Activated T-helper 2 cell treated with anti-CD3 and anti-CD28 coated beads, Interferon-gamma antibody, Interleukin-2, Interleukin-4, amounts not matched to agents 10 μg/mL and 5 μg/mL and 100 μg/mL, durations not matched to agents 14 hours and 24 hours and 36 hours (primary cell): ENCODE results near the gene ASAP2. TPM values are rescaled to one million over a fixed set of nuclear protein-coding genes. Genes with fewer than 3 reads are reported as not detected.
"Not testable (repeated sequence)": the region's sequence is repeated elsewhere in the genome, so short reads cannot be mapped to it uniquely, and the experiment has no call there.

Experiments used
- DNase-seq: peaks from one replicate; pipeline ENCODE4 v3.0.0; 2021; ENCODE audit warnings: low spot score
- H3K27ac Mint-ChIP-seq: one replicate; pipeline ENCODE4 v1.8.0; 2021; ENCODE audit warnings: mixed read lengths
- H3K27me3 Mint-ChIP-seq: one replicate; pipeline ENCODE4 v1.8.0; 2021; ENCODE audit warnings: low read depth, mixed read lengths
- H3K36me3 Mint-ChIP-seq: one replicate; pipeline ENCODE4 v1.8.0; 2021; ENCODE audit warnings: low read depth, mixed read lengths
- H3K4me1 Mint-ChIP-seq: one replicate; pipeline ENCODE4 v1.8.0; 2021; ENCODE audit warnings: low read depth, mixed read lengths
- H3K4me3 Mint-ChIP-seq: one replicate; pipeline ENCODE4 v1.8.0; 2021; ENCODE audit warnings: low read depth, mild to moderate bottlenecking, moderate library complexity, mixed read lengths
- H3K9me3 Mint-ChIP-seq: one replicate; pipeline ENCODE4 v1.8.0; 2021; ENCODE audit warnings: mixed read lengths
- intact Hi-C: fragments of 100-400 bp; cut with micrococcal nuclease; formaldehyde crosslinking; loops from one replicate; pipeline ENCODE4 v1.15.1; 2023
- total RNA-seq: library from RNA; stranded (reverse); gene quantifications from 2 replicates; pipeline ENCODE4 v1.2.3, GENCODE V29; 2022

The ASAP2 gene
- total RNA-seq, 1 donor from 2014 or later = 0.96 TPM

DNA sequence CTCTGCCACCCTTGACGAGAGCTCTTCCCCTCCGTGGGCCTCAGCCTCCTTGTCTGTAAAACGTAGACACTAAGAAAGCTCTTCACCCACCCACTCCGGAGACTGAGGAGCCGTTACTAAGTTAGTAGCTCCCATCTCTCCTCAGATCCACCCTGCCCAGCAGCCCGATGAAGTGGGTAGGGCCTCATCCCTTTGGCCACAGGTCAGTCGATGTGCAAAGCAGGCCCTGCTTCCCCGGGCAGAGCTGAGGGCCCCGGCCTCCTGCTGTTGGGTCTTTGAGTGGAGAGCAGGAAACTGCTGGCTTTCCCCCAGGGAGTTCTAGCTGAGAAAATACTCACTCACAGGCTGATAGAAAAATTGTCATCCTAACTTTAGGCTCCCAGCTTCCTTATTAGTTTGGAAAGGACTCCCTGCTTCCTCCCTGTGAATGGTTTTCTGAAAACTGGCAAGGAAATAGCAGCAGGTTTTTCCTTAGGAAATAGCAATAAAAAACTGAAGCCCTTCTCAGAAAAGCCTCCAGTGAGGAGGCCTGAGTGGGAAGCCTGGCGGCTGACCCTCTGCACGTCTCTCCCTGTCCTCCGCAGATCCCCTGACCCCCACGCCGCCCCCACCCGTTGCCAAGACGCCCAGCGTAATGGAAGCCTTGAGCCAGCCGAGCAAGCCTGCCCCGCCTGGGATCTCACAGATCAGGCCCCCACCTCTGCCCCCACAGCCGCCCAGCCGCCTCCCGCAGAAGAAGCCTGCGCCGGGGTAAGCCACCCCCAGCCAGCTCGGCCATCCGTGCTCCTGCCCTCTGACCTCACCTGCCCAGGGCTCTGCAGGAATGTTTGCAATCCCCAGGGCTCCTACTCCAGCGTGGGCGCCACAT is 186.5 kb downstream of the ASAP2 start:
- H3K9me3 Mint-ChIP-seq = no peaks in the 10 kb centered on the region
- no peak for DNase-seq
- no peaks in the 10 kb centered on the region for H3K4me1 Mint-ChIP-seq
- intact Hi-C loops = no loop called here
- H3K27ac Mint-ChIP-seq = no peak overlapping the region
- no peaks in the 10 kb centered on the region for H3K27me3 Mint-ChIP-seq
- no peak overlapping the region for H3K4me3 Mint-ChIP-seq
- no peaks in the 10 kb centered on the region for H3K36me3 Mint-ChIP-seq

DNA sequence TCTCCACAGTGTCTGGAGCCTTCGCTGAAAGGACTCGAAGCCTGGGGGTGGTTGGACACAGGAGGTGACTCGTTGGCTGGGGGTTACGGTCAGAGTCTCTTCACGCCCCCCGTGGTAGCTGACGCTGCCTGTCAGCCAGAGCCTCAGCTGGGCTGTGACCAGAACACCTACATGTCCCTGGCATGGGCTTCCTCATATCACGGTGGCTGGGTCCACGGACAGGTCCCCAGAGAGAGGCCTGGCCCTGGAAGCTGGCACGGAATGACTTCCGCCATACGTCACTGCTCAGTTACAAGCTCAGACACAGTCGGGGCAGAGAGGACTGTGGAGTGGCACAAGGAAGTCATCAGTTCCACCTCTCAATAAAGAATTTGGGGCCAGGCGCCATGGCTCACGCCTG is 188.2 kb downstream of the ASAP2 start:
- Mint-ChIP-seq H3K4me1 (no peaks in the 10 kb centered on the region), H3K4me3 (no peak overlapping the region), H3K9me3 (no peaks in the 10 kb centered on the region), H3K36me3 (no peaks in the 10 kb centered on the region), H3K27me3 (no peaks in the 10 kb centered on the region), H3K27ac (no peak overlapping the region)
- DNase-seq = no peak
- intact Hi-C loops = no loop called here

DNA sequence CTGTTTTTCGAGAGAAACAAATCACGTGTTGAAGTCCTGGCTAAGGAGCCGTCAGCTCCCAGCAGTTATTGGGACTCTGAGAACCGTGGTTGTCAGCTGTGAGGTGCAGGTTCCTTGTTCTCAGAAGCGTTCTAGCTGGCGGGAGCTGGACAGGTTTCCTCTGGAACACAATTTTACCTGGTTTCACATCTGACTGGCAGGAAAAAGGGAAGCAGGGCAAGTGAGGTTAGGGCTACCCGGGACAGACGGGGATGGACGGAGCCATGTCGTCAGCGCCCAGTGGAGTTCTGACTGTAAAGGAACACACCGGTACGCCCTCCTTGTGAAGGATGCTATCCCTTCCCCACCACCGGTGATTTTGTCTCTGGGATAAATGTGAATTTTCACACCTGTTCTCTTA is 190.6 kb downstream of the ASAP2 start:
- Mint-ChIP-seq H3K4me1 (no peaks in the 10 kb centered on the region), H3K9me3 (no peaks in the 10 kb centered on the region), H3K36me3 (no peaks in the 10 kb centered on the region), H3K27me3 (no peaks in the 10 kb centered on the region), H3K4me3 (no peak overlapping the region), H3K27ac (no peak overlapping the region)
- intact Hi-C loops = no loop called here
- DNase-seq = no peak

DNA sequence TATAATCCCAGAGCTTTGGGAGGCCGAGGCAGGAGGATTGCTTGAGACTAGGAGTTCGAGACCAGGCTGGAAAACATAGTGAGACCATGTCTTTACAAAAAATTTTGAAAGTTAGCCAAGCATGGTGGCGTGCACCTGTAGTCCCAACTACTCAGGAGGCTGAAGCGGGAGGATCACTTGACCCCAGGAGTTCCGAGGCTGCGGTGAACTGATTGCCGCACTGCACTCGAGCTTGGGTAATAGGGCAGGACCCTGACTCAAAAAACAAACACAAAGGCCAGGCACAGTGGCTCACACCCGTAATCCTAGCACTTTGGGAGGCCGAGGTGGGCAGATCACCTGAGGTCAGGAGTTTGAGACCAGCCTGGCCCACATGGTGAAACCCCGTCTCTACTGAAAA is 191.6 kb downstream of the ASAP2 start:
- H3K4me3 Mint-ChIP-seq, H3K27me3 Mint-ChIP-seq, H3K9me3 Mint-ChIP-seq, H3K4me1 Mint-ChIP-seq, H3K27ac Mint-ChIP-seq, H3K36me3 Mint-ChIP-seq, intact Hi-C loops, DNase-seq: not testable (repeated sequence)

DNA sequence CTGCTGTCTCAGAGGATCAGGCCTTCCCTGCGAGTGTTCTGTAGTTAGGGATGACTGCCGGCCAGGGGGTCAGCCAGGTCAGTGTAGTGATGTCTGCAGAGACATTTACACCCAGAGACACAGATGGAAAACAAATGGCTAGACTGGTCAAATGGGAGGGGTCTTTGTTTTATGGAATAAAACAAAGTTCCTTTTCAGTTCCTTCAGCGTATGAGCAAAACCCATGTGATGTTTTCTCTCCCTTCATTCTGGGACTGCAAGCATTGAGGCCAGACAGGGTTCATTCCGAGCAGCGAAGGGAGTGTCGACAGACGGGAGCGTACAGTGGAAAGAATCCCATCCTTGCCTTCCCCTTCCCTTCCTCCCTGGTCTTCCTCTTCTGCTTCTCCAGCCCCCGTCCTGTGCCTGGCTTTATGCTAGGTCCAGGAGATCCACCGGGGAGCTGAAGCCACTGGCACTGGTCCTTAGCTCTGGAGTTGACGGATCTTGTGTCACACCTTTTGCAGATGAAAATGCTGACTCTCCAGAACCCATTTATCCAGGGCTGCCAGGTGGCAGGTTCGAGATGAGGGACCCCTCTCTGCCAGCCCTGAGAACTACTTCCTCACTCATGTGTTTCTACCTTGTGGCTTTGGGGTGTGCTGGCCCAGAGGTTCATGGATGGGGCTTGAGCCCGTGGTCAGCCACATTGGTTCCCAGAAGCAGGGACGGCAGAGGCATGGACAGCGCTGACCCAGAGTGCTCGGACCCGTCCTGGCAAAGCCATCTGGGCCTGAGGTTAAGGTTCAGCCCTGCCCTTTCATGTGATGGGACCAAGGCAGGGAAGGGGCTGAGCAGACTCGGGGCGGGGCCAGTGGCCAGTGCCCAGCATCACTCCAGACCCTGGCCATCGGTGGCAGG is 192.5 kb downstream of the ASAP2 start:
- Mint-ChIP-seq H3K27me3 (no peaks in the 10 kb centered on the region), H3K27ac (no peak overlapping the region), H3K4me1 (no peaks in the 10 kb centered on the region), H3K9me3 (no peaks in the 10 kb centered on the region), H3K36me3 (no peaks in the 10 kb centered on the region), H3K4me3 (no peak overlapping the region)
- no peak for DNase-seq
- intact Hi-C loops = no loop called here

DNA sequence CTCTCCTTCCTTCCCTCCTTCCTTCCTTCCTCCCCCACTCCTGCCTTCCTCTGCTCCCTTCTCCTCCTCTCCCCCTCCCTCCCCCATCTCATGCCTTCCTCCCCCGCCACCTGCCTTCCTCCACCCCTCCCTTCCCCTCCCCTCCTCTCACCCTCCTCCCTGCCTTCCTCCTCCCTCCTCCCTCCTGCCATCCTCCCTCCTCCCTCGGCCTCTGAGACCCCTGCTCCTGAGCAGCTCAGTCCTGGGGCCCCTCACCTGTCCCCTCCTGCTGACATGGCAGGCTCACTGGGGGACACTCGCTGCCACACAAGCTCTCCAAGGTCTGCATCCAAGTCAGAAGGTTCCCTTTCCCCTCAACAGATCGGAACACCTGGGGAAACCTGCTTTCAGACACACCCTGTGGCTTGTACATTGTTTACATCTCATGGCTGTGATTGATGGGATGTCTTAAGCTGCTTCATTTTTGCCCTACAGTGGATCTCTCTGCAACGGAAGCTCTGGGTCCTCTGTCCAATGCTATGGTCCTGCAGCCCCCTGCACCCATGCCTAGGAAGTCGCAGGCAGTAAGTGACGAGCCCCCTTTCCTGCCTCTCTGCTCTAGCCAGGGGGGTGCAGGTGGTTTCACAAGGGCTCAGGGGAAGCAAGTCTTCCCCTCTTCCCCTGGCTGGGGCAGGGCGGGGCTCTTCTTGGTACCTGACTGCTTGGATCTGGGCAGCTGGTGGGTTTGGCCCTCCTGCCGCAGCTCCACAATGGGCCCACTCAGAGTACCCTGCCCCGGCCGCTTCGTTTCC is 193.9 kb downstream of the ASAP2 start:
- no peaks in the 10 kb centered on the region for H3K4me1 Mint-ChIP-seq

DNA sequence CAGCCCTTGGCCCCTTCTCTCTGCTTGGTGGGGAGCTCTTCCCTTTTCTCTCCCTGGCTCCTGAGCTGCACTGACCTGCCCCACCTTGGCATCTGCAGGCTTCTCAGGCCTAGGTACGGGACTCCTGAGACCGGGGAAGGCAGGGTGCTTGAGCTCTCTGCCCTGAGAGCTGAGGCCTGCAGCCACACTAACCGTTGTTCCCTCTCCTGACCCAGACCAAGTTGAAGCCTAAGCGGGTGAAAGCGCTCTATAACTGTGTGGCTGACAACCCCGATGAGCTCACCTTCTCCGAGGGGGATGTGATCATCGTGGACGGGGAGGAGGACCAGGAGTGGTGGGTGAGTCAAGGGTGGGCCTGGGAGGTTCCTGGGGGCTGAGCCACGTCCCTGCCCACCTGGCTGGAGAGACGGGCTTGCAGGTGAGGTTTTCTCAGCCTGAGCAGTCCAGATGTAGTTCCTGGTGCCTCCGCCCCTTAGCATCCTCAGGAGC is 194.5 kb downstream of the ASAP2 start:
- no peak for DNase-seq
- no peak overlapping the region for H3K27ac Mint-ChIP-seq
- H3K27me3 Mint-ChIP-seq = no peaks in the 10 kb centered on the region

More for the DNA sequence above, 193.9 kb downstream of the ASAP2 start:
- no peaks in the 10 kb centered on the region for H3K27me3 Mint-ChIP-seq
- no peaks in the 10 kb centered on the region for H3K36me3 Mint-ChIP-seq
- H3K27ac Mint-ChIP-seq = no peak overlapping the region
- DNase-seq = no peak
- H3K4me3 Mint-ChIP-seq = no peak overlapping the region
- H3K9me3 Mint-ChIP-seq = no peaks in the 10 kb centered on the region
- intact Hi-C loops = no loop called here

DNA sequence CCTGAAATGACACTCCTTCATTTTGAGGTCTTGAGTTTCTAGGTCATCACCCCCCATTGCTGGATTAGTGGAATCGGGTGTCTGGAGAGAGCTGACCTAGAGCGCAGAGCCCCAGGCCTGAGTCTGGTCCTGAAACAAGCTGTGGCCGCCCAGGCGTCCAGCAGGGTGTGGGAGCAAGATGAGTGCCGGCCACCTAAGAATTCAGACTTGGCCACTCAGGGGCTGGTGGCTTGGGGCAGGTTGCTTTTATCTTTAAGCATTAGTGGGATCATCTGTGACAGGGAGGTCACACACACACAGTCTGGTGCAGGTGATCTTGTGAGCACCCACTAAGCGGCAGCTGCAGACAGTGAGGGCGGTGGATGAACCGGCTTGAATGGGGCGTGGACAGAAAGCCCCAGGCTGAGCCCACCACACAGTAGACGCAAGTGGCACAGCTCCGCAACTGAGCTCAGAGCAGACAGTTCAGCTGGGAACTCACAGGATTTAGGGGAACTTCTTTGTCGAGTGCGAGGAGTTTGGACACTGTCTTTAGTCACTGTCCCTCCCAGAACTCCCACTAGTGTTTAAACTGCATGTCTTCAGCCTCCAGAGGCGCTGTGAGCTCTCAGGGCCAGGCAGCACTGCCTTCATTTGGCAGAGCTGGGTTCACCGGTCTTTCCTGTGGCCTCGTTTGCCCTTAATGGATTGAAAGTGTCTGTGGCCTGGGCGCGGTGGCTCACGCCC is 195.2 kb downstream of the ASAP2 start:
- no peak for DNase-seq
- Mint-ChIP-seq H3K27ac (no peak overlapping the region), H3K36me3 (peaks cover 4% of the 10 kb centered on the region), H3K4me1 (no peaks in the 10 kb centered on the region), H3K9me3 (no peaks in the 10 kb centered on the region), H3K4me3 (no peak overlapping the region), H3K27me3 (no peaks in the 10 kb centered on the region)
- intact Hi-C loops = no loop called here

More for the DNA sequence above, 194.5 kb downstream of the ASAP2 start:
- intact Hi-C loops = no loop called here
- Mint-ChIP-seq H3K4me1 (no peaks in the 10 kb centered on the region), H3K9me3 (no peaks in the 10 kb centered on the region), H3K4me3 (no peak overlapping the region), H3K36me3 (no peaks in the 10 kb centered on the region)

DNA sequence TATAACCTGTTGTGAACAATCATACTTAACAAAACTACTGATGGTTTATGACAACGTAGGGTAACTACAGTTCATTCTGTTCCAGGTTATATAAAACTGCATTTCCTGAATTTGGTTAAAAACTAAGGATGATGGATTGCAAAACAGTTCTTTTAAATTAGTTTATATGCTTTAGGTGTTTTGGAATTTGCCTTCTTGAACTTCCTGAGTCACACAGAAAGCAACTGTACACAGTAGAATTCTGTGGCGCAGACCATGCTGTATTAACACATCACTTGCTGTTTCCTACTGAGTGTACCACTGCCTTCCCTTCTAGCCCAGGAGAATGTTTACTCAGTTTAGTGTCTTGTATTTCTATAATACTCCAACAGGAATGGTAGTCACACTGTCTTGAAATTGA is 197.3 kb downstream of the ASAP2 start:
- no peak overlapping the region for H3K4me3 Mint-ChIP-seq
- no peaks in the 10 kb centered on the region for H3K4me1 Mint-ChIP-seq
- no peaks in the 10 kb centered on the region for H3K9me3 Mint-ChIP-seq
- DNase-seq = no peak
- H3K27me3 Mint-ChIP-seq = no peaks in the 10 kb centered on the region
- peaks cover 11% of the 10 kb centered on the region for H3K36me3 Mint-ChIP-seq
- intact Hi-C loops = no loop called here
- no peak overlapping the region for H3K27ac Mint-ChIP-seq

DNA sequence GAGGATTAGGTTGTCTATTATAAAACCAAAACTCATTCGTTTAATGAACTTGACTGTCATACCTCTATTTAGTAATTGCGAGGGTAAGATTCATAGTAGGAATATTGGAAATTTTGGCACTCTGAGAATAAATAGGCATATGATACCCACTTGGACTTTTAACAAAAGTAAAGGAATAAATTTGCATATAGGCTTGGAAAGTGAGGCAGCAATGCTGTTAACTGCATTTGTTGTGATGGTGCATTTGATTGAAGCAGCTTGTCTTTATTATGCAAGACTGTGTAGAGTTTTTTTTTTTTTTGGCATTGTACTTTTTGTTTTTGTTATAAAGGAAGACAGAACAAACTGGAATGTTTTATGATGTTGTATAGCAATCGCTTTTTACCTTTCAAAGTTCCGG is 197.8 kb downstream of the ASAP2 start:
- Mint-ChIP-seq H3K36me3 (peaks cover 15% of the 10 kb centered on the region), H3K27ac (no peak overlapping the region), H3K9me3 (no peaks in the 10 kb centered on the region), H3K4me3 (no peak overlapping the region), H3K27me3 (no peaks in the 10 kb centered on the region), H3K4me1 (no peaks in the 10 kb centered on the region)
- DNase-seq = no peak
- intact Hi-C loops = no loop called here

DNA sequence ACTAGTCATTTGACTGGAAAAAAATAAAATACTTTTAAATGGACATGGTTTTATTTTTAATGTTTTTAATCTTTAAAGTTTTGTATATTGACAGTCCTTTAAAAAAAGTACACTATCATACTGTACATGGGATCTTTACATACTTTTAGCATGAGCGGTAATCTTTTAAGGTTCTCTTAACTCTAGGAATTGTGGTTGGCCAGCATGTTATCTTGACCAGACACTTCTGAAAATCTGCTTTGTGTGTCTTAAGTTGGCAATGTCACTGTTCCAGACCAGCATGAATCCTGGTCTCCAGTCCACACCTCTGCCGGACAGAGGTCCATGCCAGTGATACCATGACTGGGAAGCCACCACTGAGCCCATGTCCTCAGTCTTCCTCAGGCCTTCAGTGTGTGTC is 199.0 kb downstream of the ASAP2 start:
- H3K4me1 Mint-ChIP-seq = no peaks in the 10 kb centered on the region
- H3K27ac Mint-ChIP-seq = no peak overlapping the region
- H3K27me3 Mint-ChIP-seq = no peaks in the 10 kb centered on the region
- intact Hi-C loops = no loop called here
- H3K36me3 Mint-ChIP-seq = peaks cover 21% of the 10 kb centered on the region
- H3K9me3 Mint-ChIP-seq = no peaks in the 10 kb centered on the region
- H3K4me3 Mint-ChIP-seq = no peak overlapping the region
- DNase-seq = no peak
